Measurements from ENCODE around the gene CDYL. TPM values are rescaled to one million over a fixed set of nuclear protein-coding genes. Genes with fewer than 3 reads are reported as not detected.

Gene CDYL
- total RNA-seq, 1 donor from 2014 or later, result 12.2 TPM

DNA sequence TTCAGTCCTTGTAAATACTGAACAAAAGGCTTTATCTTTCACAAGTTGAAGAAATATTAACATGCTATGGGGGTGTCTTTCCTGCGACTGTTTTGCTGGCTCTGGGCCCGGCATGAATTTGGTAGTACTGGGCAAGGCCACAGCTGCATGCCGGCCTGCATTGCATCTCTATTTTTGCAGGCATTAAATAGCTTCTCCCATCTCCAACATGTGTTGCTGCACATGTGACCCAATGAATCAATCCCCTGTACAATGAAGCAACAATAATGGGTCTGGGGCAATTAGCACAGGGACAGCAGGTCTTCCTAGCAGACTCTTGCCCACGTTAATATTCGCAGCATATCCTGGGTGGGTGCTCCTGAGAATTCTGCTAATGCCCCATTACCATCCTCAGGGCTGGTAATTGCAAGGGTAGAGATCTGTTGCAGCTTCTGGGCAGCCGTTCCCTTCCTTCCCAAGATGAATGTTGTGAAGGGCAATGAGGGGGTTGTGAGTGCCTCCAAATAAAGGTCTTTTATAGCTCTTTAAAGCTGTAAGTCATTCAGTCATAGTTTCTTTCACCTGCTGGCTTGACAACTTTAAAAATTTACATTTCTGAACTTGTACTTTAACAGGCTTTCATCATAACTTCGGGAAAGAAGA, 24.3 kb upstream of the CDYL start:
- TF ChIP-seq, protein P1, sequence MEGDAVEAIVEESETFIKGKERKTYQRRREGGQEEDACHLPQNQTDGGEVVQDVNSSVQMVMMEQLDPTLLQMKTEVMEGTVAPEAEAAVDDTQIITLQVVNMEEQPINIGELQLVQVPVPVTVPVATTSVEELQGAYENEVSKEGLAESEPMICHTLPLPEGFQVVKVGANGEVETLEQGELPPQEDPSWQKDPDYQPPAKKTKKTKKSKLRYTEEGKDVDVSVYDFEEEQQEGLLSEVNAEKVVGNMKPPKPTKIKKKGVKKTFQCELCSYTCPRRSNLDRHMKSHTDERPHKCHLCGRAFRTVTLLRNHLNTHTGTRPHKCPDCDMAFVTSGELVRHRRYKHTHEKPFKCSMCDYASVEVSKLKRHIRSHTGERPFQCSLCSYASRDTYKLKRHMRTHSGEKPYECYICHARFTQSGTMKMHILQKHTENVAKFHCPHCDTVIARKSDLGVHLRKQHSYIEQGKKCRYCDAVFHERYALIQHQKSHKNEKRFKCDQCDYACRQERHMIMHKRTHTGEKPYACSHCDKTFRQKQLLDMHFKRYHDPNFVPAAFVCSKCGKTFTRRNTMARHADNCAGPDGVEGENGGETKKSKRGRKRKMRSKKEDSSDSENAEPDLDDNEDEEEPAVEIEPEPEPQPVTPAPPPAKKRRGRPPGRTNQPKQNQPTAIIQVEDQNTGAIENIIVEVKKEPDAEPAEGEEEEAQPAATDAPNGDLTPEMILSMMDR (conservative IDR thresholded peaks at IDR 0.05; ENCODE audit: low read depth, low read length), result no peak
- H3K4me3 ChIP-seq (ENCODE audit: low read depth, low read length), result no peak overlapping the region
- DNase-seq (ENCODE audit: low read depth), result no peak

DNA sequence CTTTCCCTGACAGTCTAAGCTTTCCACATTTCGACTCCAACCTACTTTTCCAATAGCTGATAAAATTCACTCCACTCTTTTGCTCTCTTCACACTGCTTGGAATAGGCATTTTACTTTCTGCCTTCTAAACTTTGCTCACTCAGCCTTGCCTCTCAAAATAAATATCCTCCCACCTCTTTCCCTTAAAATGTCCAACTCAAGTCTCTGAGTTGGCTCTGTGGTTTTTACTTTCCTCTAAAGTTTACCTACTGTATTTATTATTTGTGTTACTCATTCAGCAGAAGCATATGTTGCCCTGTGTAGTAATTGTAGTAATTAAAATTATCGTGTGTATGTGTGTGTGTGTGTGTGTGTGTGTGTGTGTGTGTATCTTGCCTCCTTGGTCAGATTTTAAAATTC, 20.0 kb upstream of the CDYL start:
- no peak overlapping the region for H3K4me3 ChIP-seq (ENCODE audit: low read depth, low read length)
- DNase-seq (ENCODE audit: low read depth), result no peak
- TF ChIP-seq, protein P1 (conservative IDR thresholded peaks at IDR 0.05; ENCODE audit: low read depth, low read length), result no peak

DNA sequence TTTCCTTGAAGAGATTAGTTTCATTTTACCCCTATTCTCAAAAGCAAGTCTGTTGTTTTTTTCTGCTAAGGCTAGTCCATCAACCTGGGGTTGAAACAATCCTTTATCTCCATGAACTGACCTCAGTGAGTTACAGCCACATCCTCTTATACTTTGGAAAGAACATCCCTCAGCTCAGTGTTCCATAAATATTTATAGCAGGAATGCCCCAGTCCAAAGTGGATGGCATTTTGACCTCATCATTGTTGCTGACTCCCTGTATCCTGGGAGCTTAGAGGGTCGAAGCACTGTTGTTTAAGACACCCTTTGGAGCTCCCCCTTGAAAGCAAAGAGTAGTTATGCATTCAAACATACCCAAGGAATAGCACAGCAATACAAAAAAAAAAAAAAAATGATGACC, 16.2 kb upstream of the CDYL start:
- H3K4me3 ChIP-seq (ENCODE audit: low read depth, low read length), result no peak overlapping the region
- TF ChIP-seq, protein P1 (conservative IDR thresholded peaks at IDR 0.05; ENCODE audit: low read depth, low read length), result no peak
- no peak for DNase-seq (ENCODE audit: low read depth)

DNA sequence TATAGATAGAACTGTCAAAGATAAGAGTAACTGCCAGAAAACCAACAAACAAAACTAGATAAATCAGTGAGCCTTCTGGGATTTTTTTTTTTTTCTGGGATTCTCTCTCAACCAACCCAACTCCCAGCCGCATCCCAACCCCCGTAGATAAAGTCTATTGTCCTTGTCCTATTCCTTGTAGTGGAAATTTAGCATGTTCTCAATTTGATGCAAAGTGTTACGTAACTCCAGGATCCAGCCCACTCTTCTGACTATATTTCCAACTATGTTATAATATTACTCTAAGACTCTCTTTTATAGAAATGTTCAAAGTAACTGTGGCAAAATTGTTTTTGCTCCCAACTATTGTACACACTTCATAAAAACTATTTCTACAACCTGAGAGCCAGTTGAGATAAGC, 15.4 kb upstream of the CDYL start:
- no peak overlapping the region for H3K4me3 ChIP-seq (ENCODE audit: low read depth, low read length)
- DNase-seq (ENCODE audit: low read depth), result no peak
- TF ChIP-seq, protein P1 (conservative IDR thresholded peaks at IDR 0.05; ENCODE audit: low read depth, low read length), result no peak

DNA sequence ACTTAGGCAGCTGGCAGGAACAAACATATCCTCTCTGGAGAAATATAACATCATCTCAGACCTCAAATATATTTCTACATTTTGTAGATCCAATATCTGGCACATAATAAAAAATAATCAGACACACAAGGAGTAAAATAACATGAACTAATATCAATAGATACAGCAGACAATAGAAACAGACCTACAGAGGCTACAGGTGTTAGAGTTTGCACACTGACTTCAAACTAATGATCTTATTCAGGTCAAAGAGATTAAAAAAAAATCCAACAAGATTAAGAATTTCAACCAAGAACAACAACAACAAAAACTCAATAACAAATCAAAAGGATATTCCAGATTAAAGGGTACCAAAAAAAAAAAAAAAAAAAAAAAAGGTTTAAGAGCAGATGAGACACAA, 13.9 kb upstream of the CDYL start:
- H3K4me3 ChIP-seq (ENCODE audit: low read depth, low read length), result no peak overlapping the region
- DNase-seq (ENCODE audit: low read depth), result no peak
- TF ChIP-seq, protein P1 (conservative IDR thresholded peaks at IDR 0.05; ENCODE audit: low read depth, low read length), result no peak

DNA sequence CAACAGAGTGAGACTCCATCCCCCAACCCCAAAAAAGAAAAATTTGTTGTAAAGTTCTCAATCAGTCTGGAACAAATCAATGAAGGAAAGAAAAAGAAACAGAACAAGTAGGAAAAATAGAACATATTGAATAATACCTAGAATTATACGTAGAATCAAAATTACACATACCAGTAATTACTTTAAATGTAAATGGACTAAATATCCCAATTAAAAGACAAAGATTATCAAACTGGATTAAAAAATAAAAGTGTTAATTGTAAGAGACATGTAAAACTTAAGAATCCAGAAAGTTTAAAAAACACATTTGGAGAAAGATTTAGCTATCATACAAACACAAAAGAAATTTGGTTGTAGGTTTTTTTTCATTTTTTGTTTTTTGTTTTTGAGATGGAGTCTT, 12.3 kb upstream of the CDYL start:
- H3K4me3 ChIP-seq (ENCODE audit: low read depth, low read length), result no peak overlapping the region
- no peak for DNase-seq (ENCODE audit: low read depth)
- TF ChIP-seq, protein P1 (conservative IDR thresholded peaks at IDR 0.05; ENCODE audit: low read depth, low read length), result no peak

DNA sequence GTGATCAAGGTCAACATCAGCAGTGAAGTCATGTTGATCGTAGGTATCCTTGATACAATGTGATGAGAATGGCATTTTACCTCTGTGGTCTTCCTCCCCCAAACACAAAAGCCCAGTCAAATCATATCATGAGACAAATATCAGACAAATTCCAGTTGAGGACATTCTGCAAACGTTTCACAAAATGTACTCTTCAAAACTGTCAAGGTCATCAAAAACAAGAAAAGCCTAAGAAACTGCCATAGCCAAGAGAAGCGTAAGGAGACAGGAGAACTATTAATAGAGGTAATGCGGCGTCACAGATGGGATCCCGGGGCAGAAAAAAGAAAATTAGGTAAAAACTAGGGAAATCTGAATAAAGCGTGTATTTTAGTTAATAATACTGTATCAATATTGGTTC, 7.4 kb upstream of the CDYL start:
- TF ChIP-seq, protein P1 (conservative IDR thresholded peaks at IDR 0.05; ENCODE audit: low read depth, low read length), result no peak

More for the DNA sequence above, 7.4 kb upstream of the CDYL start:
- H3K4me3 ChIP-seq (ENCODE audit: low read depth, low read length), result no peak overlapping the region
- no peak for DNase-seq (ENCODE audit: low read depth)

Data from epithelial cell of proximal tubule (primary cell).